IMR-90 (cell line): ENCODE data around the gene IQCE. TPM values are rescaled to one million over a fixed set of nuclear protein-coding genes. Genes with fewer than 3 reads are reported as not detected.

Experiments used
- ATAC-seq: fragments of 200-7000 bp; cut with Tn5 transposase; 2 replicates; pipeline ENCODE4 v1.9.1; 2020; ENCODE audit warnings: low read depth, mild to moderate bottlenecking, moderate library complexity
- BruUV-seq: library from RNA; stranded (reverse); fragments of 400-500 nt; replicated peaks from 2 replicates; lab custom pipeline; 2021; lab: Mats Ljungman, UMichigan
- CTCF ChIA-PET: fragments of 300-600 bp; formaldehyde crosslinking; extraction: SDS; loops from one replicate; lab custom pipeline; 2021; ENCODE audit warnings: antibody characterized with exemption; lab: Yijun Ruan, JAX
- POLR2A ChIA-PET: fragments of 300-600 bp; sonication (Branson Sonifier 250); formaldehyde crosslinking; loops from one replicate; lab custom pipeline; 2022; ENCODE audit warnings: antibody characterized with exemption; ENCODE audit not compliant: unreplicated experiment; lab: Charles Lee
- DNase-seq: peaks from one replicate; pipeline ENCODE4 v3.0.0; 2013
- H2AFZ ChIP-seq: replicated peaks from 2 replicates; pipeline ENCODE3; 2013; ENCODE audit warnings: low read length, mild to moderate bottlenecking; ENCODE audit not compliant: poor library complexity
- H2AK5ac ChIP-seq: 2 replicates; pipeline ENCODE4 v1.6.1; 2013; ENCODE audit warnings: low read depth, low read length, inconsistent platforms
- H2AK9ac ChIP-seq: replicated peaks from 2 replicates; pipeline ENCODE3; 2013; ENCODE audit warnings: mild to moderate bottlenecking, low read depth, low read length, moderate library complexity; ENCODE audit not compliant: poor library complexity
- H2BK120ac ChIP-seq: 2 replicates; pipeline ENCODE4 v1.6.1; 2013; ENCODE audit warnings: low read depth, low read length, inconsistent platforms
- H2BK15ac ChIP-seq: 3 replicates; pipeline ENCODE4 v1.6.1; 2013; ENCODE audit warnings: low read depth, low read length, inconsistent platforms
- H2BK20ac ChIP-seq: 2 replicates; pipeline ENCODE4 v1.6.1; 2013; ENCODE audit warnings: low read depth, mild to moderate bottlenecking, inconsistent platforms, low read length, moderate library complexity
- H2BK5ac ChIP-seq: 2 replicates; pipeline ENCODE4 v1.6.1; 2013; ENCODE audit warnings: mild to moderate bottlenecking, low read depth, low read length, inconsistent platforms; ENCODE audit not compliant: poor library complexity, severe bottlenecking
- H3K14ac ChIP-seq: replicated peaks from 2 replicates; pipeline ENCODE4 v1.6.1; 2013; ENCODE audit warnings: low read depth, low read length, inconsistent platforms
- H3K18ac ChIP-seq: 2 replicates; pipeline ENCODE4 v1.6.1; 2013; ENCODE audit warnings: low read depth, low read length, control low read depth
- H3K23ac ChIP-seq: 2 replicates; pipeline ENCODE4 v1.6.1; 2013; ENCODE audit warnings: low read depth, low read length, inconsistent platforms
- H3K27ac ChIP-seq: 2 replicates; pipeline ENCODE4 v1.5.1; 2013; ENCODE audit warnings: mild to moderate bottlenecking, control low read depth, low read length; ENCODE audit not compliant: insufficient read depth
- H3K27me3 ChIP-seq: 2 replicates; pipeline ENCODE4 v1.6.1; 2013; ENCODE audit warnings: low read length; ENCODE audit not compliant: control insufficient read depth, insufficient read depth
- H3K36me3 ChIP-seq: 2 replicates; pipeline ENCODE4 v1.6.1; 2013; ENCODE audit warnings: low read length, mixed read lengths; ENCODE audit not compliant: control insufficient read depth, insufficient read depth
- H3K4ac ChIP-seq: 2 replicates; pipeline ENCODE4 v1.6.1; 2013; ENCODE audit warnings: low read depth, low read length, inconsistent platforms
- H3K4me1 ChIP-seq: 2 replicates; pipeline ENCODE4 v1.6.1; 2013; ENCODE audit warnings: low read length, mixed read lengths; ENCODE audit not compliant: control insufficient read depth, insufficient read depth
- H3K4me2 ChIP-seq: 2 replicates; pipeline ENCODE4 v1.6.1; 2013; ENCODE audit warnings: low read depth, mild to moderate bottlenecking, control low read depth, low read length, moderate library complexity
- H3K4me3 ChIP-seq: 2 replicates; pipeline ENCODE4 v1.5.1; 2013; ENCODE audit warnings: low read depth, mild to moderate bottlenecking, control low read depth, low read length, moderate library complexity; ENCODE audit not compliant: insufficient read depth
- H3K56ac ChIP-seq: 2 replicates; pipeline ENCODE4 v1.6.1; 2013; ENCODE audit warnings: low read length, inconsistent platforms; ENCODE audit not compliant: insufficient read depth; ENCODE audit errors: extremely low read depth
- H3K79me1 ChIP-seq, 2 experiments: 2 replicates each; pipeline ENCODE4 v1.6.1; 2013; ENCODE audit warnings: low read length in 2 of 2, inconsistent platforms in 1 of 2, low read depth in 1 of 2
- H3K9ac ChIP-seq: 2 replicates; pipeline ENCODE4 v1.6.1; 2013; ENCODE audit warnings: low read depth, low read length, control low read depth
- H3K9me1 ChIP-seq: 2 replicates; pipeline ENCODE4 v1.6.1; 2013; ENCODE audit warnings: low read length, inconsistent platforms; ENCODE audit not compliant: insufficient read depth
- H3K9me3 ChIP-seq: 2 replicates; pipeline ENCODE4 v1.6.1; 2013; ENCODE audit warnings: low read length; ENCODE audit not compliant: control insufficient read depth, insufficient read depth
- H4K20me1 ChIP-seq: 2 replicates; pipeline ENCODE4 v1.6.1; 2013; ENCODE audit warnings: low read length, inconsistent platforms; ENCODE audit not compliant: insufficient read depth
- H4K5ac ChIP-seq: 2 replicates; pipeline ENCODE4 v1.6.1; 2013; ENCODE audit warnings: mild to moderate bottlenecking, low read depth, low read length, control low read depth
- H4K8ac ChIP-seq, 2 experiments: 2 replicates each; pipeline ENCODE4 v1.6.1; 2013; ENCODE audit warnings: low read depth in 2 of 2, low read length in 2 of 2, control low read depth in 1 of 2, inconsistent platforms in 1 of 2
- H4K91ac ChIP-seq: 2 replicates; pipeline ENCODE4 v1.6.1; 2013; ENCODE audit warnings: low read depth, low read length, inconsistent platforms; ENCODE audit not compliant: insufficient read depth
- BHLHE40 ChIP-seq: fragments of 150-350 bp; IDR thresholded peaks from 2 replicates; pipeline ENCODE4 v1.6.1; 2016; ENCODE audit warnings: mild to moderate bottlenecking, low read depth, low read length
- CEBPB ChIP-seq: IDR thresholded peaks from 2 replicates; pipeline ENCODE4 v1.6.1; 2012; ENCODE audit warnings: low read depth, low read length, improper control_type of control experiment
- CHD1 ChIP-seq: IDR thresholded peaks from 2 replicates; pipeline ENCODE4 v1.6.1; 2012; ENCODE audit warnings: low read depth, low read length, improper control_type of control experiment
- CTCF ChIP-seq: conservative IDR thresholded peaks from 2 replicates; pipeline ENCODE4 v1.5.1; 2012; ENCODE audit warnings: mild to moderate bottlenecking, low read depth, low read length, improper control_type of control experiment
- FOS ChIP-seq: fragments of 150-350 bp; IDR thresholded peaks from 2 replicates; pipeline ENCODE4 v1.6.1; 2016; ENCODE audit warnings: low read depth, low read length
- MAFK ChIP-seq: IDR thresholded peaks from 2 replicates; pipeline ENCODE4 v1.6.1; 2012; ENCODE audit warnings: low read depth, low read length, improper control_type of control experiment
- MAZ ChIP-seq: IDR thresholded peaks from 2 replicates; pipeline ENCODE4 v1.6.1; 2012; ENCODE audit warnings: low read depth, mild to moderate bottlenecking, low read length, improper control_type of control experiment, moderate library complexity, borderline replicate concordance
- MXI1 ChIP-seq: IDR thresholded peaks from 2 replicates; pipeline ENCODE4 v1.6.1; 2012; ENCODE audit warnings: low read depth, mild to moderate bottlenecking, low read length, moderate library complexity, borderline replicate concordance
- NFE2L2 ChIP-seq: fragments of 150-350 bp; IDR thresholded peaks from 2 replicates; pipeline ENCODE4 v1.6.1; 2016; ENCODE audit warnings: low read depth, mild to moderate bottlenecking, low read length
- POLR2A ChIP-seq: IDR thresholded peaks from 2 replicates; pipeline ENCODE4 v1.6.1; 2012; ENCODE audit warnings: mild to moderate bottlenecking, low read depth, low read length
- RAD21 ChIP-seq: IDR thresholded peaks from 2 replicates; pipeline ENCODE4 v1.6.1; 2012; ENCODE audit warnings: low read length, improper control_type of control experiment
- RCOR1 ChIP-seq: IDR thresholded peaks from 2 replicates; pipeline ENCODE4 v1.6.1; 2012; ENCODE audit warnings: mild to moderate bottlenecking, low read length, improper control_type of control experiment; ENCODE audit not compliant: insufficient replicate concordance
- RFX5 ChIP-seq: IDR thresholded peaks from 2 replicates; pipeline ENCODE4 v1.8.0; 2012; ENCODE audit warnings: low read depth, mild to moderate bottlenecking, low read length, moderate library complexity
- USF2 ChIP-seq: fragments of 150-350 bp; IDR thresholded peaks from 2 replicates; pipeline ENCODE4 v1.6.1; 2017; ENCODE audit warnings: mild to moderate bottlenecking, antibody characterized with exemption, low read length, low read depth
- WGBS, 2 experiments: methylation state at CpG; one replicate each; pipeline versions ENCODE4 v1.1.5 to v1.1.7; 2013; ENCODE audit warnings: missing lambda C conversion rate in 2 of 2; ENCODE audit not compliant: insufficient read length in 1 of 2; ENCODE audit errors: extremely low coverage in 2 of 2; 5-methylcytosine and 5-hydroxymethylcytosine counted together
- dilution Hi-C: fragments of 300-500 bp; cut with HindIII; formaldehyde crosslinking; loops from one replicate; pipeline ENCODE4 v1.14.3; 2018; ENCODE audit warnings: low sequenced_read_pairs; ENCODE audit not compliant: unreplicated experiment
- in situ Hi-C: fragments of 300-500 bp; cut with MboI; formaldehyde crosslinking; loops from 3 replicates; pipeline ENCODE4 v1.14.3; 2019; ENCODE audit warnings: low sequenced_read_pairs, inconsistent platforms, mixed read lengths
- intact Hi-C: fragments of 100-400 bp; cut with micrococcal nuclease; formaldehyde crosslinking; loops from 2 replicates; pipeline ENCODE4 v1.10.0; 2022
- polyA plus RNA-seq, 3 experiments: library from polyadenylated mRNA; depleted of rRNA; stranded (reverse); fragments of >200 nt; gene quantifications; 2 replicates each; pipeline ENCODE4 v1.2.3, GENCODE V29; 2012; ENCODE audit warnings: low replicate concordance in 1 of 3
- total RNA-seq: library from RNA; depleted of rRNA; stranded (reverse); fragments of >200 nt; gene quantifications from 2 replicates; pipeline ENCODE4 v1.2.3, GENCODE V29; 2012
- TF ChIP-seq, protein P1 (sequence below): fragments of 150-350 bp; IDR thresholded peaks from 2 replicates; pipeline ENCODE4 v1.6.1; 2016; ENCODE audit warnings: low read depth, mild to moderate bottlenecking, low read length, moderate library complexity, borderline replicate concordance

Gene IQCE
- total and polyA plus RNA-seq, 2 of the 4 experiments (the other 2 are of a cell fraction) = 5.0 to 6.3 TPM

DNA sequence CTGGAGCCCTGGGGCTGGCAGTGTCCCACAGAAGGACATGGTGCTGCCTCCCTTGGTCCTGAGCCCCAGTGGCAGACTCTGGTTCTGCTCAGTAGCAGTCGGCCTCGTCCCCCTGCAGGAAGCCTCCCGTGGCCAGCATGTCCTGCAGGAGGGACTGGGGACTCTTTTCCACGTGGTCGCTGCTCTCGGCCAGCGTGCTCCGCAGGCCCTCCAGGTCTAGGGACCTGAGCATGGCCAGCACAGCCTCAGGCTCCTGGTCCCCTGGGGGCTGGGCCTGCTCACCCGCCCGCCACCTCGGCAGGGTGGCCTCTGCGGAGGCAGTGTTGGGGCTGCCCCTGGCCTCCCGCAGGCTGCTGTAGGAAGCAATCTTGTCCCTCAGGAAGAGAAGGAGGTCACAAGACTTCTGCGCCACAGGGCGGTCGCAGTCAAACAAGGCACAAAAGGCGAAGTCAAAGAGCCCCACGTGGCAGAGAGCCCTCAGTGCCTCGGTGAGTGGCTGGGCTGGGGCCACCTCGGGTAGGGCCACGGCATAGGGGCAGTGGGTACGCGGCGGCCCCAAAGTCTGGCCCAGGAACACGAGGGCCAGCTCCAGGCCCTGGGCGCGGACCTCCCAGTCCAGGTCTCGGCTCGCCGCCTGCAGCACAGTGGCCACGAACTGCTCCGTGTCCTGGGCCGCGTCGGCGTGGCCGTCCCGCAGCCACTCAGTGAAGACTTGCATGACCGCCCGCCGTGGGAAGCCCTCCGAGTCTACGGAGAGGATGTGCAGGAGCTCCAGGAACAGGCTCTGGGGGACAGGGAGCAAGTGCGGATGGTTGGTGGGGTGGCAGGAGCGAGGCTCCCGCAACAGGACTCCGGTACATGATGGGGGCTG is 20.6 kb upstream of the IQCE start:
- dilution Hi-C loops = no loop called here
- in situ Hi-C loops = no loop called here
- no peak overlapping the region for H2AK5ac ChIP-seq
- no peaks in the 10 kb centered on the region for H3K79me1 ChIP-seq
- ATAC-seq (no peak), DNase-seq (no peak)
- H4K91ac ChIP-seq = no peak overlapping the region
- no peaks in the 10 kb centered on the region for H3K9me1 ChIP-seq
- H3K56ac ChIP-seq = no peak overlapping the region
- 95% methylated on average over 33 of the region's 47 CpGs; no CpG with 5 or more reads in 1 of the 2 experiments for WGBS, 2 experiments
- no peaks in the 10 kb centered on the region for H3K9me3 ChIP-seq
- CTCF ChIA-PET = no interaction called here
- H3K9ac ChIP-seq = no peak overlapping the region
- no peaks in the 10 kb centered on the region for H3K4me1 ChIP-seq
- H3K27ac ChIP-seq = no peak overlapping the region
- no peak overlapping the region for H3K23ac ChIP-seq
- no peak overlapping the region for H3K4me3 ChIP-seq
- H4K20me1 ChIP-seq = no peaks in the 10 kb centered on the region
- no peak overlapping the region for H3K14ac ChIP-seq
- no peak overlapping the region for H2BK15ac ChIP-seq
- no peaks in the 10 kb centered on the region for H3K27me3 ChIP-seq
- intact Hi-C loops = no loop called here
- H3K4ac ChIP-seq = no peak overlapping the region
- H3K18ac ChIP-seq = no peak overlapping the region
- H2AFZ ChIP-seq = no peak overlapping the region
- no peak overlapping the region for H4K5ac ChIP-seq
- no peak overlapping the region for H2BK20ac ChIP-seq
- H3K4me2 ChIP-seq = no peak overlapping the region
- H2BK5ac ChIP-seq = no peak overlapping the region
- POLR2A ChIA-PET = no interaction called here
- H2BK120ac ChIP-seq = no peak overlapping the region
- no peak overlapping the region for H4K8ac ChIP-seq
- peak overlapping the region; percentile 19 for H2AK9ac ChIP-seq
- BruUV-seq = no TSS peak
- H3K36me3 ChIP-seq = peaks cover 37% of the 10 kb centered on the region; the same call in 1 of the 2 replicates
- TF ChIP-seq, protein P1, sequence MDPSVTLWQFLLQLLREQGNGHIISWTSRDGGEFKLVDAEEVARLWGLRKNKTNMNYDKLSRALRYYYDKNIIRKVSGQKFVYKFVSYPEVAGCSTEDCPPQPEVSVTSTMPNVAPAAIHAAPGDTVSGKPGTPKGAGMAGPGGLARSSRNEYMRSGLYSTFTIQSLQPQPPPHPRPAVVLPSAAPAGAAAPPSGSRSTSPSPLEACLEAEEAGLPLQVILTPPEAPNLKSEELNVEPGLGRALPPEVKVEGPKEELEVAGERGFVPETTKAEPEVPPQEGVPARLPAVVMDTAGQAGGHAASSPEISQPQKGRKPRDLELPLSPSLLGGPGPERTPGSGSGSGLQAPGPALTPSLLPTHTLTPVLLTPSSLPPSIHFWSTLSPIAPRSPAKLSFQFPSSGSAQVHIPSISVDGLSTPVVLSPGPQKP = no peak
- TF ChIP-seq POLR2A (no peak), NFE2L2 (no peak), MAFK (no peak), MXI1 (no peak), BHLHE40 (no peak), CTCF (no peak), RCOR1 (no peak), RAD21 (no peak), MAZ (no peak), FOS (no peak), USF2 (no peak), RFX5 (no peak), CEBPB (no peak), CHD1 (no peak)
